ENCODE measurements around the gene KRT1.

The KRT1 gene

DNA sequence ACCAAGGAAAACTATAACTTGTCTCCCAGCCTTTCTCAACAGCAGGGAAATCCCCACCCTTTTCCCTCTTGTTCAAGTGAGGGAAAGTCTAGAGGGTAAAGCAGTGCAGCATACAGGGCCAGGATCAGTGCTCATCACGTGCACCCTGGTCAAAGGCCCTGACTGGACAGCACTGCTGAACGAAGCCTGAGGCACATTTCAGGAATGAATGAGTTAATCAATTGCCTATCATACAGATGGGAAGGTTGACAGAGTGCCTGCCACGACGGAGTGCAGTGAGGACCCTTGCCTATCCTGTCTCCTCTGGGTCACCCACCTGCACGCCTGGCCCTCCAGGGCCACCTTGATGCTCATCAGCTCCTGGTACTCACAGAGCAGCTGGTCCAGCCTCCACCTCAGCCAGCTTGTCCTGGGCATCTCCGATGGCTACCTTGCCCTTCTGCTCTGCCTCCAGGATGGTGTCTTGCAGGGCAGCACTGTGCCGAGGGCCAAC is 50.2 kb downstream of the KRT1 start:
- TF ChIP-seq POLR2A (IDR thresholded peaks at IDR 0.05; ENCODE audit: low read depth, low read length) (no peak), TAF1 (IDR thresholded peaks at IDR 0.05; ENCODE audit: borderline replicate concordance, low read depth, low read length) (no peak), POLR2AphosphoS5 (IDR thresholded peaks at IDR 0.05; ENCODE audit: low read depth, low read length) (no peak)
- no peak for DNase-seq (ENCODE audit: insufficient read length)
- FAIRE-seq, result no peak

DNA sequence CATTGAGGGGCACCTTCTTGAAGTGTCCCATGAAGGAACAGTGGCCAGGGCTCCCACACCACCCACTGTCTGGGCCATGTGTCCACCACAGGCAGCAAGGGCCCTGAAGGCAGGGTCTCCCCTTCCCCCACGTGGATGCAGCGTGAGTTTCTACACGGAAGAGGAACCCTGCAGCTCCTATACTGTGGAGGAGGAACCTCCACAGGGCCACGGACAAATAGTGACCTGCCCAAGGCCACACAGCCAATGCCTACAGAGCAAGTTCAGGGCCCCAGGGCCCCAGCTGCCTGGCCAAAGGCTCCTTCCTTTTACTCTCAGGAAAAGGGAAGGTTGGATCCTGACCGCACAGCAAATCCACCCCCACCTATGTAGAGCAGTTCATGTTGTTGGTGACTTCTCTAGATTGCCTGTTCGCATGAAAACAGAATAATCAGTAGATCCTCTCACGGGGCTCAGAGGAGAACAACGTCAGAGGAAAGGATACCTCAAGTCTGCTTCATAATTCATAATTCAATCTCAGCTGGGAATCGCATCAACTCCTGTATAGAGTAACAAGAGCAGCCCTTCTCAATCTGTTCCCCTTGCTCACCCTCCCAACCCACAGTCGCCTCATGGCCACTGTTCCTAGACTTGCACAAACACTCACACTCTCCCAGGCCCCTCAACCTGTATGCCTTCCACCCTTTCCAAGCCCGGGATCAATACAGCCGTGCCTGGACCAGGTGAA is 50.8 kb downstream of the KRT1 start:
- DNase-seq (ENCODE audit: insufficient read length), result no peak
- TF ChIP-seq TAF1 (IDR thresholded peaks at IDR 0.05; ENCODE audit: borderline replicate concordance, low read depth, low read length), result no peak
- no peak for FAIRE-seq

DNA sequence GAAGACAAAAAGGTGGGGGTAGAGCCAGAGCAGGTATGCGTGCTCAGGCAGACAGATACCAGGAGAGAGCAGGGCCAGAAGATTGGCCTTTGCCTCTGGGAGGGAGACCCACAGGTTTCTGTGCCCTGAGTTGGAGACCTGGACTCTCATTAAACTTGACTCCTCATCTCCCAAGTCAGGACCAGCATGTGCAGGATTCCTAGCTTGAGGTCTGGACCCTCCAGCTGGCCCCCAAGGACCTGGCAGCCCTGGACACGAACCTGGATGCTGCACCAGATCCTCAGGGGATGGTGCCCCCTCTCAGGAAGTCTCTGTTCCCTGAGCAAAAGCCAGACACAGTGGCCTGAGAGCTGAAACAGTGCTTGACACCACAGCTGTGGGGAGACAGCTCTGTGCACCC is 51.4 kb downstream of the KRT1 start:
- FAIRE-seq, result no peak
- no peak for DNase-seq (ENCODE audit: insufficient read length)
- TF ChIP-seq TAF1 (IDR thresholded peaks at IDR 0.05; ENCODE audit: borderline replicate concordance, low read depth, low read length), result no peak
- TF ChIP-seq POLR2AphosphoS5 (IDR thresholded peaks at IDR 0.05; ENCODE audit: low read depth, low read length), result no peak
- no peak for TF ChIP-seq POLR2A (IDR thresholded peaks at IDR 0.05; ENCODE audit: low read depth, low read length)

DNA sequence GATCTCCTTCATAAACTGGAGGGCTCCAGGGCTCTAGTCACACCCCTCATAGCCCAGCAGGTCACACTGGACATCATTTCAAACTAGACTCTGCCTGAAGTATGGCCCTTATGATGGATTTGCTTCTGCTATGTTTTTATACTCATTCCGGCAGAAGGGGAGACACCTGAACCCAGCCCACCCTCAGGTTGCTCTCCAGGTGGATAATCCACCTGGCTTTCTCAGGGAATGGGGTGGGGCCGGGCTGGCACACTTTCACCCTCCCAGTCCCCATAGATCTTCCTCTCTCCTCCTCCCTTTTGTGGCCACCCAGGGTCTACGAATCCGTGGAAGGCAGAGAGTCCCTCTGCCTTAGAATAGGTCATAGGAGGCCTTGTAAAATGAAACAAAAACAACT is 52.1 kb downstream of the KRT1 start:
- FAIRE-seq (no peak), DNase-seq (ENCODE audit: insufficient read length) (no peak)
- TF ChIP-seq POLR2AphosphoS5 (IDR thresholded peaks at IDR 0.05; ENCODE audit: low read depth, low read length) (no peak), POLR2A (IDR thresholded peaks at IDR 0.05; ENCODE audit: low read depth, low read length) (no peak)

DNA sequence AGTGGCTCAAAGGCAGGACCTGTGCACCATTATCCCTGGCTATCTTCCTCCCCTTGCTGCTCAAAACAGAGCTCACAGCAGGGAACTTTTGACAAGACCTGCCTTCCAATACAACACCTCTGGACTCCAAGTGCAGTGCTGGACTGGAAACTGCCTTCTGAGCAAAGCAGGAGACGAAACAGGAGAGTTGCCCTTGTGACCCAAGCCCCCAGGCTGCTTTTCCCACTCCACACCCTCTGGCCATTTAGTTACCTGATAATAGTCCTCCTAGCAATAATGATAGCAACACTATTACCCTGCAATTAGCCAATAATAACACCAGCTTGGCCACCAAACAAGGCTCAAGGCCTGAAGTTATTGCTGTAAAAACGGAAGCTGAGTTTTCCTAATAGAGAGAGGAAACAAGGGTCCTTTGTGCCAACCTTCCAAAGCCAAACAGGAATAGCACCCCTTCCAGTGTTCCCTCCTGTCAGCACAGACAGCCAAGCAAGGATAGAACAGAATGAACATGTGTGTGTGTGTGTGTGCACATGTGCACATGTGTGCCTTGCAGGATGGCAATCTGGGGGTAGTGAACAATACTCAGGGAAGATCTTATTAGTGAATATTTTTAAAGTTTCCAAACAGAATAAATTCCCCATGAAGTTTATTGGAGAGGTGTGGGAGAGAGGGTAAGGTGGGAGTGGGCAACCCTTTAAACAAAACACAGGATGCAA is 52.7 kb downstream of the KRT1 start:
- DNase-seq (ENCODE audit: insufficient read length) (no peak), FAIRE-seq (no peak)
- TF ChIP-seq POLR2AphosphoS5 (IDR thresholded peaks at IDR 0.05; ENCODE audit: low read depth, low read length) (no peak), TAF1 (IDR thresholded peaks at IDR 0.05; ENCODE audit: borderline replicate concordance, low read depth, low read length) (no peak), POLR2A (IDR thresholded peaks at IDR 0.05; ENCODE audit: low read depth, low read length) (no peak)
